ENCODE results near the gene CFAP126.
"Not testable (repeated sequence)": the region's sequence is repeated elsewhere in the genome, so short reads cannot be mapped to it uniquely, and the experiment has no call there.

The CFAP126 gene

GRCh38 chr1:161382214-161383019 is 14.7 kb upstream of the CFAP126 start:
- no peak for DNase-seq (ENCODE audit: low read depth in 1 of 2, low spot score in 1 of 2)

DNA sequence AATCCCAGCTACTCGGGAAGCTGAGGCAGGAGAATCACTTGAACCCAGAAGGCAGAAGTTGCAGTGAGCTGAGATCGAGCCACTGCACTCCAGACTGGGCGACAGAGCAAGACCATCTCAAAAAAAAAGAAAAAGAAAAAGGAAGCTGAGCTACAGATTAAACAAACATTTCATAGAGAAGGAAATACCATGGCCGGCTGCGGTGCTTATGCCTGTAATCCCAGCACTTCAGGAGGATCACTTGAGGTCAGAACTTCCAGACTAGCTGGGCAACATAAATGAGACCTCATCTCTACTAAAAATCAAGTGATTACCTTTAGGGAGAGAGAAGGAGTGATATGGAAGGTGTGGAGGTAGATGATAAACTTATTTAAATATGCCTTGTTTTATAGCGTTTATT is 14.0 kb upstream of the CFAP126 start:
- DNase-seq (ENCODE audit: low read depth in 1 of 2, low spot score in 1 of 2): no peak

GRCh38 chr1:161379071-161379470 is 11.4 kb upstream of the CFAP126 start:
- no peak for DNase-seq (ENCODE audit: low read depth in 1 of 2, low spot score in 1 of 2)

- no peak for DNase-seq (ENCODE audit: low read depth in 1 of 2, low spot score in 1 of 2)
Observed at GRCh38 chr1:161378014-161378413, 10.3 kb upstream of the CFAP126 start.

- no peak for DNase-seq (ENCODE audit: low read depth in 1 of 2, low spot score in 1 of 2)
Observed at GRCh38 chr1:161374373-161374772, 6.7 kb upstream of the CFAP126 start.

DNA sequence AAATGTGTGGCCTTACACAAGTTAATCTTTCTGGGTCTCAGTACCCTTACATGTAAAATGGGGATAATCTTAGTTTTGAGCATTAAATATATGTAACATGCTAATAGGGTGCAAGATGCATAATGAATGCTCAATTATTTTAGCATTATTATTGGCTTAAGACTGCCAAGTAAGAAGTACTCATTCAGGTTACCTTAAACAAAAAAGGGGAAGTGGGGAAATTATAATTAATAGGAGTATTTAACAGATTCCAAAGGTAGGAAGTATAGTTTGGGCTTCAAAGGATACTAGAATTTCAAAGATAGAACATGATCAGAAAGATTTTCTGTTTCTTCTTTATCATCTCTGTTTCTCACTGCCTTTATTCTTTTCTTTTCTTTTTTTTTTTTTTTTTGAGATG is 5.8 kb upstream of the CFAP126 start:
- DNase-seq (ENCODE audit: low read depth in 1 of 2, low spot score in 1 of 2): no peak

- DNase-seq (ENCODE audit: low read depth in 1 of 2, low spot score in 1 of 2): no peak
Observed at GRCh38 chr1:161365207-161365606, 2.5 kb downstream of the CFAP126 start.

GRCh38 chr1:161364332-161364731 is 3.3 kb downstream of the CFAP126 start:
- no peak for DNase-seq (ENCODE audit: low read depth in 1 of 2, low spot score in 1 of 2)

GRCh38 chr1:161359291-161359690 is 8.4 kb downstream of the CFAP126 start:
- DNase-seq (ENCODE audit: low read depth in 1 of 2, low spot score in 1 of 2): no peak

- DNase-seq (ENCODE audit: low read depth in 1 of 2, low spot score in 1 of 2): no peak
Observed at GRCh38 chr1:161357073-161357472, 10.6 kb downstream of the CFAP126 start.

DNA sequence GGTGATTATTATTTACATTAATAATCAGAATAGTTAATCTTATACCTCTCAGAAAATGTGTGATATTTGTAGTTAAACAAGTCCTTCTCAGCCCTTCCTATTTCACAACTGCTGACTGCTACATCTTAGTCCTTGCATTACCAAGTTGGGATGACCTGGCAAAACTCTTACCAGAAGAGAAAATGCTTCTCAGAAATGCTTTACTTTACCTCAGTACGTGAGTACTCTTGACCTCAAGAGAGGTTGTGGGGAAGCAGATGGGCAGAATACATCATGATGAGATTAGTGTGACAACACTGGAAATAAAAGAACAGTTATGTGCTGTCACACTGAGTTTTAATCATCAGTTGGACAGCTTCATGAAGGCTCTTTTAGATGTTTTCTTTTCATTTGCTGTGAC is 16.2 kb downstream of the CFAP126 start:
- DNase-seq (ENCODE audit: low read depth in 1 of 2, low spot score in 1 of 2): no peak

DNA sequence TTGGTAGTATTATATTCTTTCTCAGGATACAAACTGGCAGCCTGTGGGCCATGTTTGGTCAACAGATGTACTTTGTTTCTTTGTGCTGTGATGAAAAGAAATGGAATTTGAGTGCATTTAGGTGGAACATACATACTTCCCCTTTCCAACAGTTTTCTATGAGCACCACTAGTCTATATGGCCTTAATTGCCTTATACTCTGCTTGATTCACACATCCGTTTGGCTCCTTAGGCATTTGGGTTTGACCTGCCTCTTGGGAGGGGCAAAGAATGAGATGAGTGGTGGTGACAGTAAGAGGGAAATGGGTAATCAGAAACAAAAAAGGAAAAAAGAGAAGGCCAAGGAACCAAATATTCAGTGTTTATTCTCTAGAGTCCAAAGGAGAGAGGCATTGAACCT is 17.0 kb downstream of the CFAP126 start:
- no peak for DNase-seq (ENCODE audit: low read depth in 1 of 2, low spot score in 1 of 2)

GRCh38 chr1:161342821-161343220 is 24.9 kb downstream of the CFAP126 start:
- DNase-seq (ENCODE audit: low read depth in 1 of 2, low spot score in 1 of 2): no peak

DNA sequence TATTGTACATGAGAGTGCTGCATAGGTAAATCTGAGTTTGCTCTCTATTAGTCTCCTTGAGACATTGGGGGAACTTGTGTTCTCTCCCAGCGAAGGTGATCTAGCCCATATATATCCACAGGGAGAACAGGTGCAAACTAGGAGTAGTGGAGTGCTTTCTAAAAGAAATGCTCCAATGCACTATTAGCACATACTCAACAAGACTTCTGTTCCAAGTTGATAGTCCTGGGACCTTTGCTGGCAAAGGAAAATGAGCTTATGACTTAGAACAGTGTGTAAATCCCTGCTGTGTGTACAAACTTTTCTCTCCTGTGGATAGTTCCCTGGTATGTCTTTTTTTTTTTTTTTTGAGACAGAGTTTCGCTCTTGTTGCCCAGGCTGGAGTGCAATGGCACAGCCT is 25.5 kb downstream of the CFAP126 start:
- no peak for DNase-seq (ENCODE audit: low read depth in 1 of 2, low spot score in 1 of 2)

- no peak for DNase-seq (ENCODE audit: low read depth in 1 of 2, low spot score in 1 of 2)
Observed at GRCh38 chr1:161335796-161336195, 31.9 kb downstream of the CFAP126 start.

GRCh38 chr1:161333166-161333565 is 34.5 kb downstream of the CFAP126 start:
- DNase-seq (ENCODE audit: low read depth in 1 of 2, low spot score in 1 of 2): no peak

GRCh38 chr1:161330346-161330745 is 37.3 kb downstream of the CFAP126 start:
- DNase-seq (ENCODE audit: low read depth in 1 of 2, low spot score in 1 of 2): no peak

- no peak for DNase-seq (ENCODE audit: low read depth in 1 of 2, low spot score in 1 of 2)
Observed at GRCh38 chr1:161324020-161324419, 43.7 kb downstream of the CFAP126 start.

- DNase-seq (ENCODE audit: low read depth in 1 of 2, low spot score in 1 of 2): not testable (repeated sequence)
Observed at GRCh38 chr1:161315841-161316674, 51.6 kb downstream of the CFAP126 start.
